HEK293 (cell line): ENCODE data around the gene MMP23B.
"Not testable (repeated sequence)": the region's sequence is repeated elsewhere in the genome, so short reads cannot be mapped to it uniquely, and the experiment has no call there.

Experiments used
- CTCF ChIP-seq: fragments of 450-650 bp; formaldehyde crosslinking; IDR thresholded peaks from 2 replicates; pipeline ENCODE4 v1.5.1; 2016; ENCODE audit warnings: missing biosample characterization, missing genetic modification characterization
- GFI1B ChIP-seq: fragments of 450-650 bp; formaldehyde crosslinking; IDR thresholded peaks from 2 replicates; pipeline ENCODE4 v1.5.1; 2016; ENCODE audit warnings: missing biosample characterization, missing genetic modification characterization
- HOXC10 ChIP-seq: sonication (generic); formaldehyde crosslinking; IDR thresholded peaks from 2 replicates; pipeline ENCODE4 v1.8.1; 2023; ENCODE audit warnings: mild to moderate bottlenecking, missing genetic modification reagents
- PRDM4 ChIP-seq: fragments of 450-650 bp; formaldehyde crosslinking; IDR thresholded peaks from 2 replicates; pipeline ENCODE4 v1.5.1; 2017; ENCODE audit warnings: missing biosample characterization, missing genetic modification characterization
- SP2 ChIP-seq: fragments of 450-650 bp; formaldehyde crosslinking; IDR thresholded peaks from 2 replicates; pipeline ENCODE4 v1.5.1; 2016; ENCODE audit warnings: missing biosample characterization, missing genetic modification characterization
- TCF7L2 ChIP-seq: IDR thresholded peaks from 2 replicates; pipeline ENCODE4 v1.6.1; 2011; ENCODE audit warnings: low read depth, mild to moderate bottlenecking, inconsistent platforms, low read length, moderate library complexity, borderline replicate concordance
- ZBTB1 ChIP-seq: fragments of 450-650 bp; formaldehyde crosslinking; IDR thresholded peaks from 2 replicates; pipeline ENCODE4 v1.5.1; 2016; ENCODE audit warnings: missing biosample characterization, missing genetic modification characterization
- ZBTB8A ChIP-seq: fragments of 450-650 bp; formaldehyde crosslinking; IDR thresholded peaks from 2 replicates; pipeline ENCODE4 v1.5.1; 2016; ENCODE audit warnings: missing biosample characterization, missing genetic modification characterization
- ZNF324 ChIP-seq: fragments of 450-650 bp; formaldehyde crosslinking; IDR thresholded peaks from 2 replicates; pipeline ENCODE4 v1.5.1; 2016; ENCODE audit warnings: missing biosample characterization, missing genetic modification characterization
- ZNF624 ChIP-seq: fragments of 450-650 bp; formaldehyde crosslinking; IDR thresholded peaks from 2 replicates; pipeline ENCODE4 v1.5.1; 2017; ENCODE audit warnings: missing biosample characterization, missing genetic modification characterization
- TF ChIP-seq, protein P1 (sequence below): fragments of 450-650 bp; formaldehyde crosslinking; IDR thresholded peaks from 2 replicates; pipeline ENCODE4 v1.5.1; 2016; ENCODE audit warnings: missing biosample characterization, missing genetic modification characterization, low read depth
- TF ChIP-seq, protein P2 (sequence below): fragments of 450-650 bp; formaldehyde crosslinking; IDR thresholded peaks from 2 replicates; pipeline ENCODE4 v1.5.1; 2017; ENCODE audit warnings: missing biosample characterization, mild to moderate bottlenecking, missing genetic modification characterization, moderate library complexity
- TF ChIP-seq, protein P3 (sequence below): fragments of 450-650 bp; formaldehyde crosslinking; conservative IDR thresholded peaks from 2 replicates; pipeline ENCODE4 v1.5.1; 2016; ENCODE audit warnings: low read depth, missing biosample characterization, missing genetic modification characterization

- TF ChIP-seq ZNF624 (tag by site-specific recombination); GFI1B (tag by site-specific recombination); TCF7L2; CTCF (tag by site-specific recombination); ZBTB8A (tag by site-specific recombination); ZBTB1 (tag by site-specific recombination); PRDM4 (tag by site-specific recombination); SP2 (tag by site-specific recombination); HOXC10 (CRISPR knock-in tag); ZNF324 (tag by site-specific recombination): not testable (repeated sequence)
- TF ChIP-seq, protein P1, sequence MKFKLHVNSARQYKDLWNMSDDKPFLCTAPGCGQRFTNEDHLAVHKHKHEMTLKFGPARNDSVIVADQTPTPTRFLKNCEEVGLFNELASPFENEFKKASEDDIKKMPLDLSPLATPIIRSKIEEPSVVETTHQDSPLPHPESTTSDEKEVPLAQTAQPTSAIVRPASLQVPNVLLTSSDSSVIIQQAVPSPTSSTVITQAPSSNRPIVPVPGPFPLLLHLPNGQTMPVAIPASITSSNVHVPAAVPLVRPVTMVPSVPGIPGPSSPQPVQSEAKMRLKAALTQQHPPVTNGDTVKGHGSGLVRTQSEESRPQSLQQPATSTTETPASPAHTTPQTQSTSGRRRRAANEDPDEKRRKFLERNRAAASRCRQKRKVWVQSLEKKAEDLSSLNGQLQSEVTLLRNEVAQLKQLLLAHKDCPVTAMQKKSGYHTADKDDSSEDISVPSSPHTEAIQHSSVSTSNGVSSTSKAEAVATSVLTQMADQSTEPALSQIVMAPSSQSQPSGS (tag by site-specific recombination) = not testable (repeated sequence)
- TF ChIP-seq, protein P2, sequence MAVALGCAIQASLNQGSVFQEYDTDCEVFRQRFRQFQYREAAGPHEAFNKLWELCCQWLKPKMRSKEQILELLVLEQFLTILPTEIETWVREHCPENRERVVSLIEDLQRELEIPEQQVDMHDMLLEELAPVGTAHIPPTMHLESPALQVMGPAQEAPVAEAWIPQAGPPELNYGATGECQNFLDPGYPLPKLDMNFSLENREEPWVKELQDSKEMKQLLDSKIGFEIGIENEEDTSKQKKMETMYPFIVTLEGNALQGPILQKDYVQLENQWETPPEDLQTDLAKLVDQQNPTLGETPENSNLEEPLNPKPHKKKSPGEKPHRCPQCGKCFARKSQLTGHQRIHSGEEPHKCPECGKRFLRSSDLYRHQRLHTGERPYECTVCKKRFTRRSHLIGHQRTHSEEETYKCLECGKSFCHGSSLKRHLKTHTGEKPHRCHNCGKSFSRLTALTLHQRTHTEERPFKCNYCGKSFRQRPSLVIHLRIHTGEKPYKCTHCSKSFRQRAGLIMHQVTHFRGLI (tag by site-specific recombination) = not testable (repeated sequence)
- TF ChIP-seq, protein P3, sequence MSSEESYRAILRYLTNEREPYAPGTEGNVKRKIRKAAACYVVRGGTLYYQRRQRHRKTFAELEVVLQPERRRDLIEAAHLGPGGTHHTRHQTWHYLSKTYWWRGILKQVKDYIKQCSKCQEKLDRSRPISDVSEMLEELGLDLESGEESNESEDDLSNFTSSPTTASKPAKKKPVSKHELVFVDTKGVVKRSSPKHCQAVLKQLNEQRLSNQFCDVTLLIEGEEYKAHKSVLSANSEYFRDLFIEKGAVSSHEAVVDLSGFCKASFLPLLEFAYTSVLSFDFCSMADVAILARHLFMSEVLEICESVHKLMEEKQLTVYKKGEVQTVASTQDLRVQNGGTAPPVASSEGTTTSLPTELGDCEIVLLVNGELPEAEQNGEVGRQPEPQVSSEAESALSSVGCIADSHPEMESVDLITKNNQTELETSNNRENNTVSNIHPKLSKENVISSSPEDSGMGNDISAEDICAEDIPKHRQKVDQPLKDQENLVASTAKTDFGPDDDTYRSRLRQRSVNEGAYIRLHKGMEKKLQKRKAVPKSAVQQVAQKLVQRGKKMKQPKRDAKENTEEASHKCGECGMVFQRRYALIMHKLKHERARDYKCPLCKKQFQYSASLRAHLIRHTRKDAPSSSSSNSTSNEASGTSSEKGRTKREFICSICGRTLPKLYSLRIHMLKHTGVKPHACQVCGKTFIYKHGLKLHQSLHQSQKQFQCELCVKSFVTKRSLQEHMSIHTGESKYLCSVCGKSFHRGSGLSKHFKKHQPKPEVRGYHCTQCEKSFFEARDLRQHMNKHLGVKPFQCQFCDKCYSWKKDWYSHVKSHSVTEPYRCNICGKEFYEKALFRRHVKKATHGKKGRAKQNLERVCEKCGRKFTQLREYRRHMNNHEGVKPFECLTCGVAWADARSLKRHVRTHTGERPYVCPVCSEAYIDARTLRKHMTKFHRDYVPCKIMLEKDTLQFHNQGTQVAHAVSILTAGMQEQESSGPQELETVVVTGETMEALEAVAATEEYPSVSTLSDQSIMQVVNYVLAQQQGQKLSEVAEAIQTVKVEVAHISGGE (tag by site-specific recombination) = not testable (repeated sequence)
These were observed 43.2 kb downstream of the MMP23B start for GRCh38 chr1:1675218-1675617.
